Stimulated activated CD8-positive, alpha-beta memory T cell treated with anti-CD3 and anti-CD28 coated beads, Interleukin-7, amount 100 ng/mL, for 24 hours (primary cell): ENCODE results near the gene AGTR2.
"Not testable (repeated sequence)": the region's sequence is repeated elsewhere in the genome, so short reads cannot be mapped to it uniquely, and the experiment has no call there.

ENCODE experiments used
- DNase-seq: peaks from one replicate; pipeline ENCODE4 v3.0.0-alpha.2; 2020; ENCODE audit warnings: low read depth

The AGTR2 gene, protein sequence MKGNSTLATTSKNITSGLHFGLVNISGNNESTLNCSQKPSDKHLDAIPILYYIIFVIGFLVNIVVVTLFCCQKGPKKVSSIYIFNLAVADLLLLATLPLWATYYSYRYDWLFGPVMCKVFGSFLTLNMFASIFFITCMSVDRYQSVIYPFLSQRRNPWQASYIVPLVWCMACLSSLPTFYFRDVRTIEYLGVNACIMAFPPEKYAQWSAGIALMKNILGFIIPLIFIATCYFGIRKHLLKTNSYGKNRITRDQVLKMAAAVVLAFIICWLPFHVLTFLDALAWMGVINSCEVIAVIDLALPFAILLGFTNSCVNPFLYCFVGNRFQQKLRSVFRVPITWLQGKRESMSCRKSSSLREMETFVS

DNA sequence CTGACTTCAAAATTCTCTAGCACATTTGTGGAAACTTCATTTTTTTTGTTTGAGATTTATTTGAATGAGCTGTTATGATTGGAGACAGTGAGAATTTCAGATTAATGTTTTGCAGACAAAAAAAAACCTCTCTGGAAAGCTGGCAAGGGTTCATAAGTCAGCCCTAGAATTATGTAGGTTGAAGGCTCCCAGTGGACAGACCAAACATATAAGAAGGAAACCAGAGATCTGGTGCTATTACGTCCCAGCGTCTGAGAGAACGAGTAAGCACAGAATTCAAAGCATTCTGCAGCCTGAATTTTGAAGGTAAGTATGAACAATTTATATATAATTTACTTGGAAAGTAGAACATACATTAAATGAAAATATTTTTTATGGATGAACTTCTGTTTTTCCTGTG is at the start of gene AGTR2:
AGTR2 (plus strand) TSS at position 234 of the 400 bp plus-strand sequence. CDS start 1,537 bp downstream, outside the sequence.
- no peak for DNase-seq

DNA sequence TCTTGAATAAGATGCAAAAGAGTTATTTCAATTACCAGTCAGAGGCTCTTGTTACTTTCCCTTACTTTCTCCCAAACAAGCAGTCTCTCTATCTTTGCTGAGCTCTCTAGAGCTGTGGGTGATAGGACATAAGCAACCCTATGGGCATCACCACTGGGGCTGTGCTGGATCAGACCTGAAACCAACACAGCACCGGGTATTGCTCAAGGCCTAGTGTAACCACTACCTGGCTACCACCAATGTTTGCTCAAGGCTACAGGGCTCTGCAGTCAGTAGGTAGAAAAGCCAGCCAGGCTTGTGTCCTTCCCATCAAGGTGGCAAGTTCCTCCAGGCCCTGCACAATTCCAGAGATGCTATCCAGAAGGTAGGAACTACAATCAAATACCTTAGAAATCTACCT is 35.3 kb upstream of the AGTR2 start:
- no peak for DNase-seq

DNA sequence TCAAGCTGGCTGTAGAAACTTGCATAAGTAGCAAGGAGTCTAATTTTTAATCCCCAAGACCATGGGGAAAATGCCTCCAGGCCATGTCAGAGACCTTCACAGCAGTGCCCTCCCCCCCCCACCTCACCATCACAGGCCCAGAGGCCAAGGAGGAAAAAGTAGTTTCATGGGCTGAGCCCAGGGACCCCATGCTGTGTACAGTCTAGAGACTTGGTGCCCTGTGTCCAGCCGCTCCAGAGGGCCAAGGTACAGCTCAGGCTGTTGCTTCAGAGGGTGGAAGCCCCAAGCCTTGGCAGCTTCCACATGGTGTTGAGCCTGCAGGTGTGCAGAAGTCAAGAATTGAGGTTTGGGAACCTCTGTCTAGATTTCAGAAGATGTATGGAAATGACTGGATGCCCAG is 29.3 kb upstream of the AGTR2 start:
- not testable (repeated sequence) for DNase-seq

DNA sequence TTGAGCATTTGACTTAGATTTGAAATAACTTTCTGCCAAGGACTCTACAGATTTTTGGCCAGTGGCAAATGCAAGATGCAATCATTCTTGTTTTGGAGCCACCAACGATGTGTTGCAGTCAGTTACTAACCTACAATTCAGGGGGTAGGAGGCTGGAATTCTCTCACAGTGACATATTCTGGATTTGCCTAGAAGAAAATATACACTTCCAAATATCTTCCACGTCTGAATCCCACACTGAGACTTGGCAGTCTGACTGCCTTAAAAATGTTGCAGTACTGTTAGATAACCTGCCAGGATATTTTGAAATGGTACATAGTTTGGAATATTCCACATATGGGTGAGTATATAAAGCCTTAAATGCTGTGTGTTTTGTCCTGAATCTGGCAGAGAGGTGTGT is 27.6 kb upstream of the AGTR2 start:
- no peak for DNase-seq

DNA sequence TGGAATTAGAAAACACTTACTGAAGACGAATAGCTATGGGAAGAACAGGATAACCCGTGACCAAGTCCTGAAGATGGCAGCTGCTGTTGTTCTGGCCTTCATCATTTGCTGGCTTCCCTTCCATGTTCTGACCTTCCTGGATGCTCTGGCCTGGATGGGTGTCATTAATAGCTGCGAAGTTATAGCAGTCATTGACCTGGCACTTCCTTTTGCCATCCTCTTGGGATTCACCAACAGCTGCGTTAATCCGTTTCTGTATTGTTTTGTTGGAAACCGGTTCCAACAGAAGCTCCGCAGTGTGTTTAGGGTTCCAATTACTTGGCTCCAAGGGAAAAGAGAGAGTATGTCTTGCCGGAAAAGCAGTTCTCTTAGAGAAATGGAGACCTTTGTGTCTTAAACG is 2.4 kb downstream of the AGTR2 start:
- DNase-seq = no peak

DNA sequence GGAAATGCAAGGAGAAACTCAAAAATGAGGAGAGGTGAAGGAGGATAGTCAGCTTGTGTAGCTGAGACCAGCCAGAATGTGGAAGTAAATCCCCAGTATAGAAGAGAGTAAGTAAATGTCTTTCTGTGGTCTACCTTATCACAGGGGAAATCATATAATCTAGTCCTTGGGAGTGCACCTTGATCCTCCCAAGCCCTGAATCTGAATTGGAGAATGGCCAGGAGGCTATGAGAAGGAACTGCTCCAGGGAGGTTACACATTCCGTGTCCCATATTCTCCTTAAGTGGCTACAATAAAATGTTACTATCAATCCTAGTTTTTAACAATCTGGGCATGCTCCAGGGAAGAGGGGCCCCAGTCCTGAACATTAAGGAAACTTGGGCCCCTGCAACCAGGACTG is 10.8 kb downstream of the AGTR2 start:
- DNase-seq = no peak

DNA sequence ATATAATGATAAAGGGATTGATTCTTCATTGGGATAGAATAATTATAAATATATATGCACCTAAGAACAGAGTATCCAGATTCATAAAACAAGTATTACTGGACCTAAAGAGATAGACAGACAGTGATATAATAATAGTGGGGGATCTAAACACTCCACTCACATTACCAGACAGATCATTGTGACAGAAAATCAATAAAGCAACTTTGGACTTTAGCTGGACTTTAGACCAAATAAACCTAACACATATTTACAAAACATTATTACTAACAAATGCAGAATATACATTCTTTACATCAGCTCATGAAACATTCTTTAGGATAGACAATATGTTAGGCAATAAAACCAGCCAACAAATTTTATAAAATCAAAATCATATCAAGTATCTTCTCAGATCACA is 14.6 kb downstream of the AGTR2 start:
- no peak for DNase-seq

DNA sequence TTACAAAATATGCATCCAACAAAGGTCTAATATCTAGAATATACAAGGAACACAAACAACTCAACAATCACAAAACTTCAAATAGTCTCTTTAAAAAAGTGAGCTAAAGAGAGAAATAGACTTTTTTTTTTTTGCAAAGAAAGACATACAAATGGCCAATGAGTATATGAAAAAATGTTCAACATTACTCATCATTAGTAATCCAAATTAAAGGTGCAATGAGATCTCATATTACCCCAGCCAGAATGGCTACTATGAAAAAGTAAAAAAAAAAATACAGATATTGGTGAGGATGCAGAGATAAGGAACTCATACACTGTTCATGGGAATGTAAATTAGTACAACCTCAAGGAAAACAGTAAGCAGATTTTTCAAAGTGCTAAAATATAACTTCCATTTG is 24.1 kb downstream of the AGTR2 start:
- DNase-seq = no peak

DNA sequence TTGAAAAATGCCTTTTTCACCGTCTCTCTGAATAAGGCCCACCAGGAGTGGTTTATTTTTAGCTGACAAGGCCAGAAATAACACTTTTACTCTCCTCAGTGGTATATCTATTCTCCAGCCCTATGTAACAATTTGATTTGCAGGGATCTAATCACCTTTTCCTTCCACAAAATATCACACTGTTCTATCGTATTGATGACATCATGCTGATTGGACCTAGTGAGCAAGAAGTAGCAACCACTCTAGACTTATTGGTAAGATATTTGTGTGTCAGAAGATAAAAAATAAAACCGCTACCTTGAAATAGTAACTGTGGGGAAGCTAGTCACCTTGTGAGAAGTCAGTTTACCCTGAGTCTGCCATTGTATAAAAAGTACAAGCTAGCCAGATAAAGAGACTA is 27.7 kb downstream of the AGTR2 start:
- no peak for DNase-seq

DNA sequence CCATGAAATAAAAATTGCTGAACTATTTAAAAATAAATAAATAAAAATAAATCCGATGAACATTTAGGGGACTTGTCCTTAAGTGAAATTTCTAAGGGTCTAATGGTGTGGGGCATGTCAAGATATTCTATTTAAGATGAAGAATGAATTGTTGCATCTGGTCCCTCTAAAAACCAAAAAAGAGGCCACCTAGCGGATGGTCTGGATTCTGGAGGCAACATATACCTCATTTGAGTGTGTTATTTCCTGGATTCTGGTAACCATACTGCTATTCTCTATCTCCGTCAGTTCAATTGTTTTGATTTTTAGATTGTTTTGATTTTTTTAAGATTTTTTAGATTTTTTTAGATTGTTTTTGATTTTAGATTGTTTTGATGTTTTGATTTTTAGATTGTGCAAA is 28.3 kb downstream of the AGTR2 start:
- DNase-seq = no peak

DNA sequence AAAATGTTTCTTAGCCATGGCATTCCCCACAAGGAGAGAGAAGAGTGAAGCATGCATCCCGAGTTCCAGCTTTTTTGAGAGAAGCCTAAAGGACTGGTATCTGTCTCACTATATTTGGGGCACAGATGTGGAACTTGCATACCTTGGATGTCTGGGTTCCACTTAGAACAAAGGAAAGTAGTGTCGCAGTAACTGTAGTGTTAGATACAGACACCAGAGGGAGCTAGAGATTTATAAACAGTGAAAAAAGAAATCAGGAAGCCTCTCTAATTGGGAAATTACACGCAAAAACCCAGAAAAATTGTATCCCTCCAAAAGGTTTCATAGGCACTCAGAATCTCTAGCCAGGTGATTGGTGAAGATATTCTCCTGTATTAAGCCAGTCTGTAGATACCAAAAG is 34.4 kb downstream of the AGTR2 start:
- DNase-seq = no peak

DNA sequence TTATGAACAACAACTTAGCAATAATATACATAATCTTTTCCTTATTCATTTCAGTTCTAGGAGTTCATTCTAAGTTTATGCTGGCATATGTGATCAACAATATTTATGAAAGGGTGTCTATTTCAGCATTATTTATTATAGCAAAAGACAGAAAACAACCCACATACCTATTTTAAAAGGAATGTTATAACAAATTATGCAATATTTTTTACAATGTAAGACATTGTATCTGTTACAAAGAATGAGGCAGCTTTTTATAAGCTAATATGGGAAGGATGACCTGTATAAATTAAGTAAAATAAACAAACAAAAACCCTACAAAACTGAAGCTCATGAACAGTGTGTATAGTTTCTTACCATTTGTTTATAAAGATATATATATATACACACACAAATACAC is 42.7 kb downstream of the AGTR2 start:
- DNase-seq = no peak

DNA sequence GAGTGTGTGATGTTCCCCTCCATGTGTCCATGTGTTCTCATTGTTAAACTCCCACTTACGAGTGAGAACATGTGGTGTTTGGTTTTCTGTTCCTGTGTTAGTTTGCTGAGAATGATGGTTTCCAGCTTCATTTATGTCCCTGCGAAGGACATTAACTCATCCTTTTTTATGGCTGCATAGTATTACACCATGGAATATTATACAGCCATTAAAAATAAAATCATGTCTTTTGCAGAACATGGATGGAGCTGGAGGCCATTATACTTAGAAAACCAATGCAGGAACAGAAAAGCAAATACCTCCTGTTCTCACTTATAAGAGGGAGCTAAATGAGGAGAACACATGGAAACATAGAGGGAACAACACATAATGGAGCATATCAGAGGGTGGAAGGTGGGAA is 46.5 kb downstream of the AGTR2 start:
- not testable (repeated sequence) for DNase-seq
